HepG2 (cell line): ENCODE data around the gene NAALADL1. TPM values are rescaled to one million over a fixed set of nuclear protein-coding genes. Genes with fewer than 3 reads are reported as not detected.

Source experiments
- ATAD3A ChIP-seq: sonication (generic); formaldehyde crosslinking; IDR thresholded peaks from 2 replicates; pipeline ENCODE4 v1.4.0; 2020; ENCODE audit warnings: missing genetic modification reagents
- ATRX ChIP-seq: sonication (generic); formaldehyde crosslinking; IDR thresholded peaks from 2 replicates; pipeline ENCODE4 v1.4.0; 2020; ENCODE audit warnings: missing genetic modification reagents, borderline replicate concordance
- BCL6 ChIP-seq: IDR thresholded peaks from 2 replicates; pipeline ENCODE4 v1.6.1; 2016; ENCODE audit warnings: missing genetic modification reagents, missing compliant biosample characterization
- CC2D1A ChIP-seq: sonication (generic); formaldehyde crosslinking; IDR thresholded peaks from 2 replicates; pipeline ENCODE4 v1.8.1; 2023; ENCODE audit warnings: mild to moderate bottlenecking, missing genetic modification reagents
- GATAD2A ChIP-seq: IDR thresholded peaks from 2 replicates; pipeline ENCODE4 v1.6.1; 2016
- HDAC1 ChIP-seq: sonication (generic); formaldehyde crosslinking; IDR thresholded peaks from 2 replicates; pipeline ENCODE4 v1.5.1; 2020; ENCODE audit warnings: mild to moderate bottlenecking, missing genetic modification reagents
- HES4 ChIP-seq: sonication (generic); formaldehyde crosslinking; IDR thresholded peaks from 2 replicates; pipeline ENCODE4 v1.9.0; 2021; ENCODE audit warnings: mild to moderate bottlenecking, missing genetic modification reagents, borderline replicate concordance
- KDM6A ChIP-seq: IDR thresholded peaks from 2 replicates; pipeline ENCODE4 v1.6.1; 2016; ENCODE audit warnings: low read depth
- MBD4 ChIP-seq: IDR thresholded peaks from 2 replicates; pipeline ENCODE4 v1.6.1; 2012; ENCODE audit warnings: low read length, inconsistent platforms, borderline replicate concordance
- MBNL3 ChIP-seq: fragments of 250-450 bp; sonication (Bioruptor Pico); conservative IDR thresholded peaks from 2 replicates; pipeline ENCODE4 v1.8.0; 2022; ENCODE audit warnings: mild to moderate bottlenecking, inconsistent platforms
- NFE2L2 ChIP-seq: fragments of 150-350 bp; IDR thresholded peaks from 2 replicates; pipeline ENCODE4 v1.6.1; 2014; ENCODE audit warnings: low read length
- PBX3 ChIP-seq: sonication (generic); formaldehyde crosslinking; IDR thresholded peaks from 2 replicates; pipeline ENCODE4 v1.8.1; 2023; ENCODE audit warnings: missing genetic modification reagents, inconsistent platforms, borderline replicate concordance
- PLRG1 ChIP-seq: fragments of 450-650 bp; conservative IDR thresholded peaks from 2 replicates; pipeline ENCODE4 v1.6.1; 2016
- RARG ChIP-seq: sonication (generic); formaldehyde crosslinking; IDR thresholded peaks from 2 replicates; pipeline ENCODE4 v1.4.0; 2020; ENCODE audit warnings: low read depth, mild to moderate bottlenecking, missing genetic modification reagents
- REPIN1 ChIP-seq: sonication (generic); formaldehyde crosslinking; IDR thresholded peaks from 2 replicates; pipeline ENCODE4 v1.8.0; 2022; ENCODE audit warnings: missing genetic modification reagents, low read depth, mild to moderate bottlenecking, borderline replicate concordance
- SALL2 ChIP-seq: sonication (generic); formaldehyde crosslinking; IDR thresholded peaks from 2 replicates; pipeline ENCODE4 v1.8.1; 2023; ENCODE audit warnings: mild to moderate bottlenecking, missing genetic modification reagents, inconsistent platforms
- SIX1 ChIP-seq: sonication (generic); formaldehyde crosslinking; IDR thresholded peaks from 2 replicates; pipeline ENCODE4 v1.4.0; 2020; ENCODE audit warnings: missing genetic modification reagents, borderline replicate concordance
- TAF15 ChIP-seq: fragments of 200-400 bp; formaldehyde crosslinking; IDR thresholded peaks from one replicate; pipeline ENCODE4 v1.6.1; 2018; ENCODE audit warnings: mild to moderate bottlenecking, low read depth, low read length; ENCODE audit not compliant: poor library complexity, severe bottlenecking
- TBX3 ChIP-seq: fragments of 450-650 bp; IDR thresholded peaks from 2 replicates; pipeline ENCODE4 v1.6.1; 2017; ENCODE audit warnings: antibody characterized with exemption, mild to moderate bottlenecking, inconsistent platforms, borderline replicate concordance
- U2AF2 ChIP-seq: fragments of 200-400 bp; formaldehyde crosslinking; IDR thresholded peaks from 2 replicates; pipeline ENCODE4 v1.6.1; 2017; ENCODE audit warnings: low read depth, mild to moderate bottlenecking, low read length
- ZNF207 ChIP-seq: fragments of 450-650 bp; IDR thresholded peaks from 2 replicates; pipeline ENCODE4 v1.6.1; 2016; ENCODE audit warnings: antibody characterized with exemption, borderline replicate concordance
- ZNF234 ChIP-seq: sonication (generic); formaldehyde crosslinking; conservative IDR thresholded peaks from 2 replicates; pipeline ENCODE4 v1.5.1; 2020; ENCODE audit warnings: mild to moderate bottlenecking, missing genetic modification reagents
- ZNF432 ChIP-seq: sonication (generic); formaldehyde crosslinking; IDR thresholded peaks from 2 replicates; pipeline ENCODE4 v1.5.0; 2020; ENCODE audit warnings: missing genetic modification reagents, mild to moderate bottlenecking, borderline replicate concordance
- ZNF605 ChIP-seq: sonication (generic); formaldehyde crosslinking; IDR thresholded peaks from 2 replicates; pipeline ENCODE4 v1.8.0; 2022; ENCODE audit warnings: mild to moderate bottlenecking, missing genetic modification reagents
- ZNF75D ChIP-seq: sonication (generic); formaldehyde crosslinking; IDR thresholded peaks from 2 replicates; pipeline ENCODE4 v1.8.1; 2023; ENCODE audit warnings: missing genetic modification reagents, mild to moderate bottlenecking, borderline replicate concordance
- ZNF883 ChIP-seq: sonication (generic); formaldehyde crosslinking; IDR thresholded peaks from 2 replicates; pipeline ENCODE4 v1.5.1; 2020; ENCODE audit warnings: mild to moderate bottlenecking, missing genetic modification reagents; ENCODE audit errors: not compliant biosample characterization
- polyA plus RNA-seq, 8 experiments: library from polyadenylated mRNA; depleted of rRNA in 3 of 8; stranded (reverse) in 7 of 8; unstranded in 1 of 8; fragments of >200 nt; fragmentation: Illumina TruSeq in 4 of 8; extraction: Trizol in 4 of 8; gene quantifications; 2 replicates each; pipeline versions ENCODE4 v1.2.1 to v1.2.3, GENCODE V29; 2011 to 2016; ENCODE audit warnings: low read depth in 4 of 8, missing spikeins in 1 of 8, mixed read lengths in 1 of 8; ENCODE audit not compliant: insufficient read depth in 1 of 8
- total RNA-seq, 5 experiments: library from RNA; depleted of rRNA; stranded (reverse); fragments of >200 nt; fragmentation: Illumina TruSeq; extraction: Trizol; gene quantifications; 2 replicates each; pipeline ENCODE4 v1.2.3, GENCODE V29; 2016; ENCODE audit warnings: low read depth in 1 of 5
- TF ChIP-seq, protein P1 (sequence below): sonication (generic); formaldehyde crosslinking; IDR thresholded peaks from 2 replicates; pipeline ENCODE4 v1.9.0; 2022; ENCODE audit warnings: low read depth, missing genetic modification reagents
- TF ChIP-seq, protein P2 (sequence below): sonication (generic); formaldehyde crosslinking; IDR thresholded peaks from 2 replicates; pipeline ENCODE4 v1.8.1; 2023; ENCODE audit warnings: mild to moderate bottlenecking, missing genetic modification reagents

NAALADL1 gene
- total and polyA plus RNA-seq, 2 of the 13 experiments (the other 11 are each of a cell fraction or from before 2014, with no cell fraction given), result 9.3 to 33.9 TPM

DNA sequence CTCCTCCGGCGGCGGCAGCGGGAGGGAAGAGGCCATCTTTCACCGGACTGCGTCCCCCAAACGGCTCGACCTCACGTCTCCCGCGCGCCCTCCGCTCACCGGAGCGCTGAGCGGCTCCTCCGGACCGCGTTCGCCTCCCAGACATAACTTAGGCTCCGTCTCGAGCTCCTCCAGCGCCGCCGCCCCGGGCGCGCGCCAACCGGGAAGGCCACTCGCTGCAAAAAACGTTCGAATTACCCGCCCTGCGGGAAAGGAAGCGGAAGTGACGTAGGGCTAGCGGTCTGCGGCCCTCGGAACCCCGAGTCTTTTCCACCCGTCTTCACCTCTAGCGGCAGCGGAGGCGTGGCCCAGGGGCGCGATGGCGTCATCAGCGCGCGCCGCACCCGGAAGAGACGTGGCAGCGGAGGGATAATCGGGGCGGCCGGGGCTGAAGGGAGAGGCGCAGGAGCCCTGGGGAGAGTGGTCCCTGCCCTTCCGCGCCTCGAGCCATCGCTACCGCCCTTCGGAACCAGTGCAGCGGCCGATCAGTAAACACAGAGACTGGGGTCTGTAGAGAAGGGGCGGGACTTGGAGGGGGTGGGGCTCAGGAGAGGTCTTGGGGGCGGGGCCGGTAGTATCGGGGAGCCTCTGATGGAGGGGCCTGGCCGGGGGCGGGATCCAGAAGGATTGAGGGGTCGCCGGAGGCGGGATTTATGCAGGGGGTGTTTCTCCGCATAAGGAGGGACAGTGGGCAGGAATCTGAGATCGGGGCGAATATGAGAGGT is 25.7 kb upstream of the NAALADL1 start, which contains the start of the genes CDCA5 and ZFPL1 (continued):
- TF ChIP-seq CC2D1A, result 0 out of 2 replicates have a peak, but pooled peaks have one; percentile 48
- no peak for TF ChIP-seq ZNF883
- 0 out of 2 replicates have a peak, but pooled peaks have one; percentile 21 for TF ChIP-seq HES4 (CRISPR knock-in tag)
- TF ChIP-seq GATAD2A (CRISPR knock-in tag), result peak; percentile 66
- no peak for TF ChIP-seq MBNL3 (CRISPR knock-in tag)
- TF ChIP-seq HDAC1 (CRISPR knock-in tag), result peak; percentile 100
- TF ChIP-seq, protein P1, sequence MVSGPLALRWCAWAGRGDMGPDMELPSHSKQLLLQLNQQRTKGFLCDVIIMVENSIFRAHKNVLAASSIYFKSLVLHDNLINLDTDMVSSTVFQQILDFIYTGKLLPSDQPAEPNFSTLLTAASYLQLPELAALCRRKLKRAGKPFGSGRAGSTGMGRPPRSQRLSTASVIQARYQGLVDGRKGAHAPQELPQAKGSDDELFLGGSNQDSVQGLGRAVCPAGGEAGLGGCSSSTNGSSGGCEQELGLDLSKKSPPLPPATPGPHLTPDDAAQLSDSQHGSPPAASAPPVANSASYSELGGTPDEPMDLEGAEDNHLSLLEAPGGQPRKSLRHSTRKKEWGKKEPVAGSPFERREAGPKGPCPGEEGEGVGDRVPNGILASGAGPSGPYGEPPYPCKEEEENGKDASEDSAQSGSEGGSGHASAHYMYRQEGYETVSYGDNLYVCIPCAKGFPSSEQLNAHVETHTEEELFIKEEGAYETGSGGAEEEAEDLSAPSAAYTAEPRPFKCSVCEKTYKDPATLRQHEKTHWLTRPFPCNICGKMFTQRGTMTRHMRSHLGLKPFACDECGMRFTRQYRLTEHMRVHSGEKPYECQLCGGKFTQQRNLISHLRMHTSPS (CRISPR knock-in tag), result no peak
- no peak for TF ChIP-seq KDM6A
- no peak for TF ChIP-seq ZNF207
- no peak for TF ChIP-seq TBX3
- TF ChIP-seq ATRX (CRISPR knock-in tag), result no peak
- TF ChIP-seq, protein P2, sequence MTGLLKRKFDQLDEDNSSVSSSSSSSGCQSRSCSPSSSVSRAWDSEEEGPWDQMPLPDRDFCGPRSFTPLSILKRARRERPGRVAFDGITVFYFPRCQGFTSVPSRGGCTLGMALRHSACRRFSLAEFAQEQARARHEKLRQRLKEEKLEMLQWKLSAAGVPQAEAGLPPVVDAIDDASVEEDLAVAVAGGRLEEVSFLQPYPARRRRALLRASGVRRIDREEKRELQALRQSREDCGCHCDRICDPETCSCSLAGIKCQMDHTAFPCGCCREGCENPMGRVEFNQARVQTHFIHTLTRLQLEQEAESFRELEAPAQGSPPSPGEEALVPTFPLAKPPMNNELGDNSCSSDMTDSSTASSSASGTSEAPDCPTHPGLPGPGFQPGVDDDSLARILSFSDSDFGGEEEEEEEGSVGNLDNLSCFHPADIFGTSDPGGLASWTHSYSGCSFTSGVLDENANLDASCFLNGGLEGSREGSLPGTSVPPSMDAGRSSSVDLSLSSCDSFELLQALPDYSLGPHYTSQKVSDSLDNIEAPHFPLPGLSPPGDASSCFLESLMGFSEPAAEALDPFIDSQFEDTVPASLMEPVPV (CRISPR knock-in tag), result peak; percentile 83
- no peak for TF ChIP-seq MBD4
- no peak for TF ChIP-seq SALL2 (CRISPR knock-in tag)
- no peak for TF ChIP-seq RARG (CRISPR knock-in tag)
- TF ChIP-seq NFE2L2, result no peak
- no peak for TF ChIP-seq U2AF2
- no peak for TF ChIP-seq ATAD3A
- TF ChIP-seq PLRG1, result no peak
- no peak for TF ChIP-seq SIX1 (CRISPR knock-in tag)
- no peak for TF ChIP-seq ZNF75D (CRISPR knock-in tag)
- no peak for TF ChIP-seq PBX3 (CRISPR knock-in tag)
- TF ChIP-seq TAF15, result peak; percentile 47
- TF ChIP-seq BCL6 (CRISPR knock-in tag), result peak; percentile 59
- TF ChIP-seq REPIN1 (CRISPR knock-in tag), result peak; percentile 91
- TF ChIP-seq ZNF234, result no peak; the same call in 1 of the 2 replicates
- no peak for TF ChIP-seq ZNF432 (CRISPR knock-in tag)
- TF ChIP-seq ZNF605, result peak; percentile 85
